NK-92 (cell line): ENCODE measurements around the gene FPR1.

Source experiments
- DNase-seq: peaks from one replicate; lab custom pipeline; 2025; ENCODE audit not compliant: unreplicated experiment; lab: John Stamatoyannopoulos, UW

FPR1 gene

GRCh38 chr19:51708811-51709210 lies 42.9 kb downstream of the FPR1 start:
- no peak for DNase-seq

DNA sequence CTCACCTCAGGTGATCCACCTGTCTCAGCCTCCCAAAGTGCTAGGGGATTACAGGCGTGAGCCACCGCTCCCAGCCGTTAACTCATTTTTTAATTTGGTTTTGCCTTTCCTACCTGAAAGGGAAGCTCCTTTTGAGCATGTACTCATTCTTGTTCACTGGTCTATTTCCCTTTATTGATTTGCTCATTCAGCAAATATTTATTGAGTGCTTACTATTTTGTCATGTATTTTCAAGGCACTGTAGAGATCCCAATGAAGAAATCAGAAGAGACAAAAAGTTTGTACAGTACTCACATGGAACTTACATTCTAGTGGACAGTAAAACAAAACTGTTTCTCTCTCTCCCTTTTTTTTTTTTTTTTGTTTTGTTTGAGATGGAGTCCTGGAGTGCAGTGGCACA lies 44.8 kb downstream of the FPR1 start:
- no peak for DNase-seq

DNA sequence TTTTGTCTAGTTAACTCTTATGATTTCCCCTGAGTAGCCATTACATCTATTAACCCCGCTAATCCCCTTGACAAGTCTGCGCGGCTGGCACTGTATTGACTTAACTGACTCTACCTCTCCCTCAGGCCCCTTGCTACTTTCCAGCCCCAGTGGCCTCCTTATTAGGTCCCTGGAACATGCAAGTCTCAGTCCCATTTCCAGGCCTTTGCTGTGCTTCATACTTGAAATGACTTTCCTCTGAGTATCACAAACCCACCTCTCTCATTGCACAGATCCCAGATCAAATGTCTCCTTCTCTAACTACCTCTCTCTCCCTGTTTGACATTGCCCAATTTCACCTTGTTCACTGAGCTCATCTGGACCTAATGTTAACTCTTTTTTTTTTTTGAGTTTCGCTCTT lies 45.4 kb downstream of the FPR1 start:
- DNase-seq = no peak

- no peak for DNase-seq
Measured at GRCh38 chr19:51704626-51705025, 47.1 kb downstream of the FPR1 start.

DNA sequence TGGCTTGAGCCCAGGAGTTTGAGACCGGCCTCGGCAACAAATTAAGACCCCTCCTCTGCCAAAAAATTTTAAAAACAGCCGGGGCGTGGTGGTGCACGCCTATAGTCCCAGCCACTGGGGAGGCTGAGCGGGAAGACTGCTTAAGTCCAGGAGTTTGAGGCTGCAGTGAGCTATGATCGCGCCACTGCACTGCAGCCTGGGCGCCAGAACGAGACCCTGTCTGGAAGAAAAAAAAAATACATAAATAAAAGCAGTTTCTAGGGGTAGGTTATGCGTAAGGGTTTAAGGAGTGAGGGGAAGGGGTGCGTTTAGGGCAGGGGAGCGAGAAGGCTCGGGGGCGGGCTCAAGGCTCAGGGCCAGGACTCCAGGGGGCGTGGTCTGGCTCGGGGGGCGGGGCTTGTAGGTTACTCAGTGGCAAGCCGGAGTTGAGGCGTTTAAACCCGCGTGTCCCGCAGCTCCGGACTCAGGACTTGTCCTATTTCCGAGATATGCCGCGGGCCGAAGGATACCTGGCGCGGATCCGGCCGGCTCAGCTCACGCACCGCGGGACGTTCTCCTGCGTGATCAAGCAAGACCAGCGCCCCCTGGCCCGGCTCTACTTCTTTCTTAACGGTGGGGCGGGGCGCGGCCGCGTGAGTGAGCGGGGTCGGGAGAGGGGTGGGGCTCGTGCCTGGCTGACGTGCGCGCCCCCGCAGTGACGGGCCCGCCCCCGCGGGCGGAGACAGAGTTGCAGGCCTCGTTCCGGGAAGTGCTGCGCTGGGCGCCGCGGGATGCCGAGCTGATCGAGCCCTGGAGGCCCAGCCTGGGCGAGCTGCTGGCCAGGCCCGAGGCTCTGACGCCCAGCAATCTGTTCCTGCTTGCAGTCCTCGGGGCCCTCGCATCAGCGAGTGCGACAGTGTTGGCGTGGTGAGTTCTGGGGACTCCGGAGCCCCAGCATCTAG lies 47.8 kb downstream of the FPR1 start:
- peak; percentile 55 for DNase-seq

DNA sequence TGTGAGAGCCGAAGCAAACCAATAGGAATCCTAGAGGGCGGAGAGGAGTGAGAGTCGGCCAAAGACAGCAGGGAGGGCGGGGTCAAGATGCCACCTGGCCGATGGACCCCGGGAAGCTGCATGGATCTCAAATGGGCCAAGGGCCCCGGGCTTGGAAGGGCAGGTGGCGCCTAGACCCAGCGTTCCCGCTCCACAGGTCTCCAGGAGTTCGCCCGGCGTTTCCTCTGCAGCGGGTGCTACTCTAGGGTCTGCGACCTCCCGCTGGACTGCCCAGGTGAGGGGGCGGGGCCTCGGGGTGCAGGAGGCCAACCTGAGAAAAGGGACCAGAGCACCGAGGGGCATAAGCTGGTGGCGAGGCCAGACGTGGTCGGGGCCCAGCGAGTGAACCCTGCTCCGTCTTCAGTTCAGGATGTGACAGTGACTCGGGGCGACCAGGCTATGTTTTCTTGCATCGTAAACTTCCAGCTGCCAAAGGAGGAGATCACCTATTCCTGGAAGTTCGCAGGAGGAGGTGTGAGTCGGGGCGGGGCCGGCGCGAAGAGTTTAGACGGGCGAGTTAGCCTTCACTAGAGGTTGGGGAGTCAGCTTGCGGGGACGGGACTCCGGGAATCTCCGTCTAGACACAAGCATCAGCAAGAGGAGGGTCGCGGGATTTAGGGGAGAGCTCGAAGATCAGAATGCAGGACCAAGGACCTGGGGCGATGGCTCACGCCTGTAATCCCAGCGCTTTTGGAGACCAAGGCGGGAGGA lies 48.7 kb downstream of the FPR1 start:
- no peak for DNase-seq

- no peak for DNase-seq
Measured at GRCh38 chr19:51702103-51702824, 49.4 kb downstream of the FPR1 start.

GRCh38 chr19:51701468-51702100 lies 50.1 kb downstream of the FPR1 start:
- DNase-seq = no peak

- no peak for DNase-seq
Measured at GRCh38 chr19:51699170-51699569, 52.5 kb downstream of the FPR1 start.

- no peak for DNase-seq
Measured at GRCh38 chr19:51698296-51698695, 53.4 kb downstream of the FPR1 start.

DNA sequence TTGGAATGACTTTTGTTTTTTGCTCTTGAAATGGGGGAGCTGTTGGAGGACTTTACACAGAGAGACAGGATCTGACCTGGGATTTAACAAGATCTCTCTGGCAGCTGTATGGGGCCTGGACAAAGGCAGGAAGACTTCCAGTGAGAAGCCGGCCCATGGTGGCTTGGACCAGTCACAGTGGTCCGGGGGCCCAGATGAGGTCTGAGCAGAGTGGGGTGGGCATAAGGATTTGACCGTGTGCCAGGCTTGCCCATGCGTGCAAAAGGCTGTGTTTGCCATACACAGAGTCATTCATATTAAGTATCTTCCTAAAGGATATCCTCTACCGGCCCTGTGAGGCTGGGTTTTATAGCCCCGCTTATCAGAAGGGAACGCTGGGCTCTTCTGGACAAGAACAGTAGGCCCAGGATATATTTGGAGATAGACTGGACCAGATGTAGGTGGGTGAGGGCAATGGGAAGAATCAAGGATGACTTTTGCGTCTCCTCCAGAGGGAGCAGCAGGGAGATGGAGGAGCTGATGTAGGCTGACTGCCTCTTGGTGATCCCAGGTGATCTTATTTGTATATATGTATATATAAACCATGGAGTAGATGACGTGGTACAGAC lies 54.4 kb downstream of the FPR1 start:
- DNase-seq = no peak

DNA sequence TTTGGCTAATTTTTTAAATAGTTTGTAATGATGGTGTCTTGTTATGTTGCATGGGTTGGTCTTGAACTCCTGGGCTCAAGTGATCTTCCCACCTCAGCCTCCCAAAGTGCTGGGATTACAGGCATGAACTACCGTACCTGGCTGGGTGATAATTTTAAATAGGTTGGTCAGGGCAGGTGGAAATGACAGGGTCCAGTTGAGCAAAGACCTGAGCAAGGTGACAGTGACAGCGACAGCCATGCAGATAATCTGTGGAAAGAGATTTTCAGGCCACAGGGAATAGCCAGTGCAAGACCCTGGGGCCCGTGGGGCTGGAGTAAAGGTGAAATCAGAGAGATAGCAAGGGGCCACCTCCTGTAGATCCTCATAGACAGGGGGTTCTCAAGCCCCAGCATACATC lies 55.1 kb downstream of the FPR1 start:
- DNase-seq = no peak
